Esophagus (tissue), 2 donors: ENCODE results near the gene AQP6. TPM values are rescaled to one million over a fixed set of nuclear protein-coding genes. Genes with fewer than 3 reads are reported as not detected.
A peak's percentile ranks its signal among the peaks of the same experiment; 100 is the strongest.

Experiments
- H3K27ac ChIP-seq, 2 donors: one replicate each; pipeline ENCODE4 v1.5.1; 2013; ENCODE audit warnings: low read depth in 2 of 2, mild to moderate bottlenecking in 2 of 2, inconsistent platforms in 1 of 2, low read length in 1 of 2, moderate library complexity in 1 of 2
- H3K27me3 ChIP-seq, 2 donors: one replicate each; pipeline ENCODE4 v1.6.1; 2013; ENCODE audit warnings: low read length in 2 of 2, control low read depth in 1 of 2, mild to moderate bottlenecking in 1 of 2; ENCODE audit not compliant: insufficient read depth in 2 of 2, control insufficient read depth in 1 of 2
- H3K36me3 ChIP-seq, 2 donors: one replicate each; pipeline ENCODE4 v1.6.1; 2013; ENCODE audit warnings: low read length in 1 of 2; ENCODE audit not compliant: control insufficient read depth in 2 of 2, insufficient read depth in 2 of 2
- H3K4me1 ChIP-seq, 2 donors: one replicate each; pipeline ENCODE4 v1.6.1; 2013; ENCODE audit warnings: low read length in 1 of 2; ENCODE audit not compliant: control insufficient read depth in 2 of 2, insufficient read depth in 2 of 2
- H3K4me3 ChIP-seq, 2 donors: one replicate each; pipeline ENCODE4 v1.5.1; 2013; ENCODE audit warnings: low read length in 2 of 2, mild to moderate bottlenecking in 2 of 2, low read depth in 1 of 2, moderate library complexity in 1 of 2
- H3K9me3 ChIP-seq, 2 donors: one replicate each; pipeline ENCODE4 v1.6.1; 2013; ENCODE audit warnings: mild to moderate bottlenecking in 2 of 2, low read depth in 1 of 2, low read length in 1 of 2, moderate library complexity in 1 of 2; ENCODE audit not compliant: control insufficient read depth in 2 of 2, insufficient read depth in 1 of 2
- WGBS, 2 donors: extraction: QIAGEN DNeasy Blood & Tissue Kit; methylation state at CpG; one replicate each; pipeline ENCODE4 v1.1.7; 2013; 5-methylcytosine and 5-hydroxymethylcytosine counted together
- polyA plus RNA-seq, 2 donors: library from polyadenylated mRNA; stranded (reverse); fragments of 200-250 nt; gene quantifications; one replicate each; pipeline ENCODE4 v1.2.3, GENCODE V29; 2013
- donor health status: healthy with polysubstance abuse.
- donor health status: Bipolar disorder and iron deficiency.

The AQP6 gene
- polyA plus RNA-seq, 2 donors = 0.02 to 0.08 TPM

GRCh38 chr12:50006754-50007442 lies 34.2 kb downstream of the AQP6 start:
- H3K9me3 ChIP-seq = no peaks in the 10 kb centered on the region
- H3K36me3 ChIP-seq = peaks cover 0 to 2% of the 10 kb centered on the region in 2 donors
- WGBS, 2 donors = 78 to 85% methylated on average over 1 of the region's 1 CpG
- no peaks in the 10 kb centered on the region for H3K4me1 ChIP-seq
- H3K4me3 ChIP-seq = no peak overlapping the region
- H3K27me3 ChIP-seq = no peaks in the 10 kb centered on the region
- no peak overlapping the region for H3K27ac ChIP-seq

- Histone ChIP-seq H3K36me3 (peaks cover 0 to 5% of the 10 kb centered on the region in 2 donors), H3K9me3 (no peaks in the 10 kb centered on the region), H3K27me3 (no peaks in the 10 kb centered on the region), H3K4me1 (peaks cover 0 to 2% of the 10 kb centered on the region in 2 donors), H3K27ac (no peak overlapping the region), H3K4me3 (no peak overlapping the region)
- 85 to 96% methylated on average over 2 of the region's 2 CpGs for WGBS, 2 donors
Observed at GRCh38 chr12:50013361-50014147, 40.8 kb downstream of the AQP6 start.

DNA sequence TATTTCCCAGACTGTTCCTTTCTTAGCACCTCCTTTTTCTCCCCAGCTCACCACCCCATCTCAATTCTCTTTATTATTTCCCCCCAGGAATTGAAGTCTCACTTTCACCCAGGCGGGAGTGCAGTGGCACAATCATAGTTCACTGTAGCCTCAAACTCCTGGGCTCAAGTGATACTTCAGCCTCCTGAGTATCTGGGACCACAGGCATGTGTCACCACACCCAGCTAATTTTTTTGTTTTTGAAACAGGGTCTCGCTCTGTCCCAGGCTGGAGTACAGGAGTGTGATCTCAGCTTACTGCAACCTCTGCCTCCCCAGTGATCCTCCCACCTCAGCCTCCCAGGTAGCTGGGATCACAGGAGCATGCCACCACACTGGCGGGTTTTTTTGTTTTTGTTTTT lies 41.6 kb downstream of the AQP6 start:
- Histone ChIP-seq H3K9me3 (no peaks in the 10 kb centered on the region), H3K27me3 (no peaks in the 10 kb centered on the region), H3K36me3 (peaks cover 0 to 5% of the 10 kb centered on the region in 2 donors), H3K27ac (no peak overlapping the region), H3K4me1 (peaks cover 0 to 2% of the 10 kb centered on the region in 2 donors), H3K4me3 (no peak overlapping the region)
- 97 to 98% methylated on average over 3 of the region's 3 CpGs for WGBS, 2 donors

DNA sequence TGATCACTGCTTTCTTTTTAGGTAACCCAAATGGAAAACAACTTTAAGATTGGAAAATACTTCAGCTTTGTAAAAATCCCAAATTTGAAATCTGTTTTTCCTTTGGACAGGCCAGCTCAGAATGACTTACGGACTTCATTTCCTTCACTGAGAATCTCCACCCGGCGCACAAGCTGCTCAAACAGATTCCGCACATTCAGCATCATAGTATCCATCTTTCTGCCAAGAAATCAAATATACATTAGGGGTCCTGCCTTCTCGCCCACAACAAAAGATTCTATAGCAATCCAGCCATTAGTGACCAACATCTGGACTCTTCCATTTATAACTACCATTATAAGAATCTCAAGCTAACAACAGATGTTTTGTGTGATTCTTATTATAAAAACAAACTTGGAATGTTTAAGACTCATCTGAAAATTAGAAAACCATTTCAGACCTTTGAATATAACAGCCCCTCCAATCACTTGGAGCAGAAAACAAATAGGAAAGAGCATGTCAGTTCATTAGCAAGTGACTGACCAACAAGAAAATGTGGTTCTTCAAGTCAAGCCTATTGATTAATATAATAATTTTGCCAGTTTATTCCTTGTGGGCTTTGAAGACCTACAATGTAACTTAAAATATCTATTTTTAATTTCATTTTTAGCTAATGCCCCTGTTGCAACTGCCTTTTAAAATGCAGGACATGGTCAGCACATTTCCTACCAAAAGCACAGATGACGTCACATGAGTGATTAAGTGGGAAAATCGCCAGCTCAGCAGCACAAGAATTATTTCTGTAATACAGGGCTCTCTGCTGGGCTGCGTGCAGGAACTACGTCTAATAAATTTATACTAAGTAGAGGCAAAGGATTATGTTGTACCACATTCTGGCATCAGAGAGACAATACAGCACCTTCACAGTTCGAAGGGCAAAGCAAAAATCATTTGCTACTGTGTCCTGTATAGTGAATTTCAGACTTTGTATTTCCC lies 44.0 kb downstream of the AQP6 start:
- Histone ChIP-seq H3K27me3 (no peaks in the 10 kb centered on the region), H3K27ac (peak overlapping the region; percentile 11 to 60), H3K4me3 (no peak overlapping the region), H3K9me3 (no peaks in the 10 kb centered on the region), H3K36me3 (peaks cover 0 to 3% of the 10 kb centered on the region in 2 donors), H3K4me1 (peaks cover 0 to 2% of the 10 kb centered on the region in 2 donors)
- WGBS, 2 donors = 60 to 61% methylated on average over 10 of the region's 10 CpGs

GRCh38 chr12:50017641-50018040 lies 44.9 kb downstream of the AQP6 start:
- H3K27ac ChIP-seq = peak overlapping the region in 1 of 2 donors; percentile 33
- no peak overlapping the region for H3K4me3 ChIP-seq
- WGBS, 2 donors = 78 to 79% methylated on average over 6 of the region's 6 CpGs
- no peaks in the 10 kb centered on the region for H3K9me3 ChIP-seq
- H3K36me3 ChIP-seq = peaks cover 0 to 3% of the 10 kb centered on the region in 2 donors
- peaks cover 0 to 2% of the 10 kb centered on the region in 2 donors for H3K4me1 ChIP-seq
- H3K27me3 ChIP-seq = no peaks in the 10 kb centered on the region

GRCh38 chr12:50018154-50018553 lies 45.4 kb downstream of the AQP6 start:
- H3K4me1 ChIP-seq = peaks cover 0 to 2% of the 10 kb centered on the region in 2 donors
- no peaks in the 10 kb centered on the region for H3K27me3 ChIP-seq
- H3K9me3 ChIP-seq = no peaks in the 10 kb centered on the region
- WGBS, 2 donors = 64 to 68% methylated on average over 3 of the region's 3 CpGs
- peaks cover 0 to 3% of the 10 kb centered on the region in 2 donors for H3K36me3 ChIP-seq
- peak overlapping the region in 1 of 2 donors; percentile 33 for H3K27ac ChIP-seq
- no peak overlapping the region for H3K4me3 ChIP-seq

DNA sequence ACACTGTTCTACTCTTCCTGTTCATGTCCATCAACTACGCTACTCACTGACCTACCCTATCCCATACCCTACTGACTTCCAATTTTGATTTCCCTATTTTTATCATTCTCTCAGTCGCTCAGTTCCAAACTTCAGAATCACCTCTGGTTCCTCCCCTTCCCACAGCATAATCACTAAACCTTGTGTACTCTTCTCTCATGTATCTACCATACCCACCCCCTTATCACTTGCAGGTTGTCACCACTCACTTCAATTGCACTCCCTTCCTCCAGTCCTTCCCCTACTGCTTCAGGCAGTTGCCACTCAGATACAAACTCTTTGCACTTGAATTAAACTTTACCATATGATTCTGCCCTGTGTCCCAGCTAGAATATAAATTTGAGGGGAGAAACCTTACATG lies 46.2 kb downstream of the AQP6 start:
- no peak overlapping the region for H3K27ac ChIP-seq
- no peak overlapping the region for H3K4me3 ChIP-seq
- H3K4me1 ChIP-seq = peaks cover 0 to 2% of the 10 kb centered on the region in 2 donors
- H3K27me3 ChIP-seq = no peaks in the 10 kb centered on the region
- H3K36me3 ChIP-seq = peaks cover 0 to 3% of the 10 kb centered on the region in 2 donors
- 96 to 97% methylated on average over 2 of the region's 2 CpGs for WGBS, 2 donors
- H3K9me3 ChIP-seq = no peaks in the 10 kb centered on the region

GRCh38 chr12:50019524-50019923 lies 46.8 kb downstream of the AQP6 start:
- 96 to 100% methylated on average over 2 of the region's 2 CpGs for WGBS, 2 donors
- Histone ChIP-seq H3K27ac (no peak overlapping the region), H3K36me3 (peaks cover 0 to under 1% of the 10 kb centered on the region in 2 donors), H3K4me3 (no peak overlapping the region), H3K4me1 (peaks cover 0 to 2% of the 10 kb centered on the region in 2 donors), H3K27me3 (no peaks in the 10 kb centered on the region), H3K9me3 (no peaks in the 10 kb centered on the region)

GRCh38 chr12:50021031-50021430 lies 48.3 kb downstream of the AQP6 start:
- peak overlapping the region in 1 of 2 donors; percentile 10 for H3K27ac ChIP-seq
- no peaks in the 10 kb centered on the region for H3K36me3 ChIP-seq
- no peaks in the 10 kb centered on the region for H3K9me3 ChIP-seq
- no peak overlapping the region for H3K4me3 ChIP-seq
- peaks cover 0 to 2% of the 10 kb centered on the region in 2 donors for H3K4me1 ChIP-seq
- WGBS, 2 donors = 63 to 64% methylated on average over 4 of the region's 4 CpGs
- H3K27me3 ChIP-seq = no peaks in the 10 kb centered on the region
